GM10266 (cell line): ENCODE results near the gene DNA2.

Source experiments
- DNase-seq: peaks from one replicate; pipeline ENCODE4 v3.0.0; 2012; ENCODE audit errors: extremely low spot score
- TF ChIP-seq, protein P1 (sequence below): IDR thresholded peaks from 2 replicates; pipeline ENCODE4 v1.5.1; 2012; ENCODE audit warnings: mild to moderate bottlenecking, low read depth; ENCODE audit not compliant: control insufficient read depth, insufficient read depth; ENCODE audit errors: missing control alignments

Gene DNA2

DNA sequence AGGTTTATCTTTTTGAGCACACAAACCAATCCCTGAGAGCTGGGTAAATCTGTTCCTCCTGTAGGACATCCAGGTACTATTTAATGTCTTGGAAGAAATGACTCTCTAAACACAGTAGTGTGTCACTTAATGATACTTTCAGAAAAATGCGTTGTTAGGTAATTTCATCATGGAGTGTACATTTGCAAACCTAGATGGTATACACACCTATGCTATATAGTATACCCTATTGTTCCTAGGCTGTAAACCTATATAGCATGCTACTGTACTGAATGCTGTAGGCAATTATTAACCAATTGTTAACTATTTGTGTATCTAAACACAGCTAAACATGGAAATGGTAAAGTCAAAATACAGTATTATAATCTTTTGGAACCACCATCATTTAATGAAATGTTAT, 74.8 kb downstream of the DNA2 start:
- TF ChIP-seq, protein P1, sequence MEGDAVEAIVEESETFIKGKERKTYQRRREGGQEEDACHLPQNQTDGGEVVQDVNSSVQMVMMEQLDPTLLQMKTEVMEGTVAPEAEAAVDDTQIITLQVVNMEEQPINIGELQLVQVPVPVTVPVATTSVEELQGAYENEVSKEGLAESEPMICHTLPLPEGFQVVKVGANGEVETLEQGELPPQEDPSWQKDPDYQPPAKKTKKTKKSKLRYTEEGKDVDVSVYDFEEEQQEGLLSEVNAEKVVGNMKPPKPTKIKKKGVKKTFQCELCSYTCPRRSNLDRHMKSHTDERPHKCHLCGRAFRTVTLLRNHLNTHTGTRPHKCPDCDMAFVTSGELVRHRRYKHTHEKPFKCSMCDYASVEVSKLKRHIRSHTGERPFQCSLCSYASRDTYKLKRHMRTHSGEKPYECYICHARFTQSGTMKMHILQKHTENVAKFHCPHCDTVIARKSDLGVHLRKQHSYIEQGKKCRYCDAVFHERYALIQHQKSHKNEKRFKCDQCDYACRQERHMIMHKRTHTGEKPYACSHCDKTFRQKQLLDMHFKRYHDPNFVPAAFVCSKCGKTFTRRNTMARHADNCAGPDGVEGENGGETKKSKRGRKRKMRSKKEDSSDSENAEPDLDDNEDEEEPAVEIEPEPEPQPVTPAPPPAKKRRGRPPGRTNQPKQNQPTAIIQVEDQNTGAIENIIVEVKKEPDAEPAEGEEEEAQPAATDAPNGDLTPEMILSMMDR = no peak
- DNase-seq = no peak

DNA sequence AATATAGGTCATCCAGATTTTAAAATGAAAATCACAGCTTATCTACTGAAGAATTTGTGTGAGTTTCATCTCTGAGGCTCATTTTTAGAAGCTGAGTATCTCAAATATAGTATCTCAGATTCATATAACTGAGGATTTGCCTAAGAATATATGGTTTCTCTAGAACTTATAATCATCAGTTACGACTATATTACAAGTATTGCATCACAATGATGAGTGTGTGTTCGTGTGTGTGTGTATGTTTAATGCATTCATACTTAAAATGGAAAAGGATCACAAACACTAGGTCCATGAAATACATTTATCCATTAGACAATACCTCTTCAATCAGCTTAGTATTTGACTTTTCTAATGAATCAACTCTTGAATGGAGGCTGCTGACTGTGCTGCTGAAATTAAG, 86.0 kb downstream of the DNA2 start:
- TF ChIP-seq, protein P1 = no peak
- DNase-seq = no peak

DNA sequence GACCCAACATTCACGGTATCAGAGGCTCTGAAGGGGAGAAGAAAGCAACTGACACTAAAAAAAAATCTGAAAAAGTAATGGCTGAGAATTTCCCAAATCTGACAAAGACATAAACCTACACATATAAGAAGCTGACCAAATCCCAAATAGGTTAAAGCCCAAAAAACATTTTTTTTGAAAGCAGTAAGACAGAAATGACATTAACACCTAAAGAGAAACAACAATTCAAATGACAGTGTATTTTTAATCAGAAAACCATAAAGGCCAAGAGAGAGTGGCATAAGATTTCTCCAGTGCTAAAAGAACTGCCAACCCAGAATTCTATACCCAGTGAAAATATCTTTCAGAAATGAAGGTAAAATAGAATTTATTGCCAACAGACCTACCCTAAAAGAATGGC, 100.2 kb downstream of the DNA2 start:
- TF ChIP-seq, protein P1 = no peak
- no peak for DNase-seq

DNA sequence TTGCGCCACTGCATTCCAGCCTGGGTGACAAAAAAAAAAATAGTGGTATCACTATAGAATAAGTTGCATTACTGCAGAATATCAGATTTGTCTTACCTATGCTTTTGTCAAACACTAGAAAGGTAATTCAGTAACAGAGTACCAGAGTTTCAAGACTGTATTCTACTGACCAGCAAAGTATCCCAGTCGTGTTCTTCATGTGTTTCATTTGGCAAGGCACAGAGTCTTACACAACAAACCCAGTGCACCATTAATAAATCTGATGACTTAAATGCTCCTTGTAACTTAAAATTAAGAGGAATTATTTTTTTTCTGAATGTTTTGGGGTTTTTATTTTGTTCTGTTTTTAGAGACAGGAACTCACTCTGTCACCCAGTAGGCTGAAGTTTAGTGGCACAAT, 104.7 kb downstream of the DNA2 start:
- TF ChIP-seq, protein P1 = no peak

DNA sequence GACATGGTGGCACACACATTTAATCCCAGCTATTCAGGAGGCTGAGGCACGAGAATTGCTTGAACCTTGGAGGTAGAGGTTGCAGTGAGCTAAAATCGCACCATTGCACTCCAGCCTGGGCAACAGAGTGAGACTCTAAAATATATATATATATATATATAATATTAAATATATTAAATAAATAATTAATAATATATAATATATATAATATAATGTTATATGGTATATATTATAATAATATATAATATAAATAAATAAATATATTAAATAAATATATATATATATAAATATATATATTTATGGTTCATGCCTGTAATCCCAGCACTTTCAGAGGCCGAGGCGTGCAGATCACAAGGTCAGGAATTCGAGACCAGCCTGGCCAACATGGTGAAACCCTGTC, 105.2 kb downstream of the DNA2 start:
- TF ChIP-seq, protein P1 = no peak
- no peak for DNase-seq

More for the DNA sequence above, 104.7 kb downstream of the DNA2 start:
- no peak for DNase-seq

DNA sequence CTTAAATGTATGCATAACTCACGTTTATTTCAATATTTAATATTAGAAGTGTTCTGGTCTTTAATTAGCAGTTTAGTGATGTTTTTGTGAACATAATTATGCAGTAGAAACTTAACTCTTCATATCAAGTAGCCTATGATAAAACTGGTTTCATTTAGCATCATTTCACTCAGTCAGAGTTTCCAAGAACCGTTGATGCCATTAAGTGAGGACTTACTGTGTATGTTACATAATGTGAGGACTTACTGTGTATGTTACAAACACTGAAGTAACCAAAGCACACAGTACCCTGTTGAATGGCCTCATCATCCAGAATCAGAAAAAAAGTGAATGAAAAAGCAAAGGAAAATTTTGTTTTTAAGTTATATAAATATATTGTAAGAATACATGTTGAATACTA, 106.2 kb downstream of the DNA2 start:
- no peak for DNase-seq
- TF ChIP-seq, protein P1 = no peak

DNA sequence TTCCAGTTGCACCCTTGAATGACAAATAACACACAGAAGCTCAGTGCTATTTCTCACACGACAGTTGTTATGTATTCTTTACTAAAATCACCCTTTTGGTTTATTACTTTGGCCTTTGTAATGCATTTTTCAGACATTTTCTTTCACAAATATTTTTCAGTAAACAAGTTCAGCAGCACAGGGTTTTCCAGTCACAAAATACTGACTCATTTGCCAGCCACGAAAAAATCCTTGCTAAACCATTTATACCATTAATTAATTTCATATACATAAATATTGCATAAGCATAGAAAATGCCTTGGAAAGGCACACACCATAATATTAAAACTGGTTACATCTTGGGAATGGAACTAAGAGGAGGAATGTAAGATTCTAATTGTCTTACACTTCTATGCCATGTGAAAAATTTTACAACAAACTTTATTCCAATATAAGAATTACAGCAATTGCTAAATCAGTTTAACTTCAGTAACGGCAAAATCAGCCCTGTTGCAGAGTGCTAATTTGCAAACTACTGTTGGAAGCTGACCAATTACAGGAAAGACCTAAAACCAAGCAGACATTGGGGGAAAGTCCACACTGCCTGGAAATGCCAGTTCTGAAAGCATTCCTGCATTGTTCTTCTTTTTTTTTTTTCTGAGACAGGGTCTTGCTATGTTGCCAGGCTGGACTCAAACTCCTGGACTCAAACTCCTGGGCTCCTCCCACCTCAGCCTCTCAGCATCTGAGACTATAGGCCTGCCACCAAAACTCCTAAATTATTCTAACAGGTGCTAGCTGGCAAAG, 107.5 kb downstream of the DNA2 start:
- DNase-seq = no peak
- TF ChIP-seq, protein P1 = no peak
